T follicular helper cell (primary cell): Measurements from ENCODE around the gene KLLN.
A peak's percentile ranks its signal among the peaks of the same experiment; 100 is the strongest.
"Not testable (repeated sequence)": the region's sequence is repeated elsewhere in the genome, so short reads cannot be mapped to it uniquely, and the experiment has no call there.

ENCODE experiments used
- DNase-seq: peaks from one replicate; pipeline ENCODE4 v3.0.0-alpha.2; 2020; ENCODE audit warnings: low read depth

Gene KLLN

GRCh38 chr10:87842776-87843497, 20.4 kb downstream of the KLLN start:
- DNase-seq = no peak

- DNase-seq = no peak
These were observed 21.1 kb downstream of the KLLN start for GRCh38 chr10:87842220-87842641.

- no peak for DNase-seq
These were observed 22.1 kb downstream of the KLLN start for GRCh38 chr10:87841186-87841585.

- DNase-seq = no peak
These were observed 24.7 kb downstream of the KLLN start for GRCh38 chr10:87838650-87839049.

- no peak for DNase-seq
These were observed 25.9 kb downstream of the KLLN start for GRCh38 chr10:87837445-87837844.

GRCh38 chr10:87836098-87836497, 27.2 kb downstream of the KLLN start:
- DNase-seq = no peak

GRCh38 chr10:87829986-87830729, 33.2 kb downstream of the KLLN start:
- DNase-seq = no peak

- not testable (repeated sequence) for DNase-seq
These were observed 34.3 kb downstream of the KLLN start for GRCh38 chr10:87829051-87829450.

GRCh38 chr10:87827681-87828080, 35.7 kb downstream of the KLLN start:
- DNase-seq = no peak

- no peak for DNase-seq
These were observed 36.7 kb downstream of the KLLN start for GRCh38 chr10:87826653-87827052.

GRCh38 chr10:87819289-87819585, 44.1 kb downstream of the KLLN start:
- no peak for DNase-seq

GRCh38 chr10:87818505-87819288, 44.6 kb downstream of the KLLN start:
- DNase-seq = peak; percentile 50

GRCh38 chr10:87817609-87818504, 45.5 kb downstream of the KLLN start, which contains the start of gene ATAD1:
Gene ATAD1, minus strand, starts transcription at chr10:87818226. Its CDS starts 3,627 bp downstream, at chr10:87814599.
- peak; percentile 84 for DNase-seq

- DNase-seq = no peak
These were observed 46.3 kb downstream of the KLLN start for GRCh38 chr10:87816898-87817608.

GRCh38 chr10:87816163-87816897, 47.0 kb downstream of the KLLN start:
- no peak for DNase-seq
